Liver (tissue), 9 donors: ENCODE results near the gene ACOT6. TPM values are rescaled to one million over a fixed set of nuclear protein-coding genes. Genes with fewer than 3 reads are reported as not detected.

Experiments used
- DNase-seq: peaks from one replicate; pipeline ENCODE4 v3.0.0-alpha.2; 2017; ENCODE audit warnings: low spot score
- H3K27ac ChIP-seq, 2 donors: one replicate each; pipeline ENCODE4 v1.7.0; 2013; ENCODE audit warnings: inconsistent platforms in 2 of 2, low read length in 2 of 2, control low read depth in 1 of 2, low read depth in 1 of 2, mild to moderate bottlenecking in 1 of 2
- H3K27me3 ChIP-seq, 4 donors: one replicate each; pipeline versions ENCODE4 v1.6.1 to v1.7.0; 2013; ENCODE audit warnings: low read length in 3 of 4, inconsistent platforms in 1 of 4, mild to moderate bottlenecking in 1 of 4, moderate library complexity in 1 of 4; ENCODE audit not compliant: control insufficient read depth in 4 of 4, insufficient read depth in 4 of 4
- H3K36me3 ChIP-seq, 4 donors: one replicate each; pipeline versions ENCODE4 v1.6.1 to v1.7.0; 2013; ENCODE audit warnings: low read length in 3 of 4, mild to moderate bottlenecking in 3 of 4, low read depth in 1 of 4, moderate library complexity in 1 of 4; ENCODE audit not compliant: control insufficient read depth in 4 of 4, insufficient read depth in 3 of 4
- H3K4me1 ChIP-seq, 4 donors: one replicate each; pipeline versions ENCODE4 v1.6.1 to v1.7.0; 2013; ENCODE audit warnings: low read length in 3 of 4, mild to moderate bottlenecking in 3 of 4, moderate library complexity in 1 of 4; ENCODE audit not compliant: control insufficient read depth in 4 of 4, insufficient read depth in 4 of 4
- H3K4me3 ChIP-seq, 3 donors: one replicate each; pipeline versions ENCODE4 v1.6.1 to v1.7.0; 2013; ENCODE audit warnings: low read length in 3 of 3, control low read depth in 1 of 3, low read depth in 1 of 3, mild to moderate bottlenecking in 1 of 3
- H3K9ac ChIP-seq, 2 donors: one replicate each; pipeline ENCODE4 v1.7.0; 2013; ENCODE audit warnings: low read length in 2 of 2, mild to moderate bottlenecking in 2 of 2, moderate library complexity in 2 of 2, control low read depth in 1 of 2, low read depth in 1 of 2
- H3K9me3 ChIP-seq, 4 donors: one replicate each; pipeline versions ENCODE4 v1.6.1 to v1.7.0; 2013; ENCODE audit warnings: low read length in 3 of 4; ENCODE audit not compliant: control insufficient read depth in 4 of 4
- ATF3 ChIP-seq: IDR thresholded peaks from 2 replicates; pipeline ENCODE4 v1.6.1; 2016; ENCODE audit warnings: antibody characterized with exemption
- CTCF ChIP-seq: fragments of 150-350 bp; IDR thresholded peaks from 2 replicates; pipeline ENCODE4 v1.5.1; 2017; ENCODE audit warnings: improper control_type of control experiment, low read depth, low read length; ENCODE audit not compliant: missing input control
- EGR1 ChIP-seq, 2 donors: IDR thresholded peaks; 2 replicates each; pipeline ENCODE4 v1.6.1; 2016 to 2018; ENCODE audit warnings: antibody characterized with exemption in 2 of 2, low read depth in 2 of 2
- FOXA1 ChIP-seq: IDR thresholded peaks from 2 replicates; pipeline ENCODE4 v1.6.1; 2016; ENCODE audit warnings: antibody characterized with exemption
- FOXA2 ChIP-seq: IDR thresholded peaks from 2 replicates; pipeline ENCODE4 v1.6.1; 2016; ENCODE audit warnings: antibody characterized with exemption
- GABPA ChIP-seq, 2 donors: IDR thresholded peaks in 1 of 2; conservative IDR thresholded peaks in 1 of 2; 2 replicates each; pipeline ENCODE4 v1.6.1; 2016; ENCODE audit warnings: antibody characterized with exemption in 2 of 2, mild to moderate bottlenecking in 1 of 2, moderate library complexity in 1 of 2
- HNF4A ChIP-seq, 2 donors: conservative IDR thresholded peaks; 2 replicates each; pipeline ENCODE4 v1.6.1; 2016; ENCODE audit warnings: antibody characterized with exemption in 2 of 2, mild to moderate bottlenecking in 2 of 2
- HNF4G ChIP-seq: IDR thresholded peaks from 2 replicates; pipeline ENCODE4 v1.6.1; 2016; ENCODE audit warnings: antibody characterized with exemption
- JUND ChIP-seq, 2 donors: IDR thresholded peaks; 2 replicates each; pipeline ENCODE4 v1.6.1; 2016; ENCODE audit warnings: antibody characterized with exemption in 2 of 2
- NR2F2 ChIP-seq: IDR thresholded peaks from 2 replicates; pipeline ENCODE4 v1.6.1; 2016; ENCODE audit warnings: antibody characterized with exemption
- RAD21 ChIP-seq, 2 donors: IDR thresholded peaks; 2 replicates each; pipeline ENCODE4 v1.6.1; 2016; ENCODE audit warnings: antibody characterized with exemption in 2 of 2, mild to moderate bottlenecking in 2 of 2
- RXRA ChIP-seq, 2 donors: IDR thresholded peaks; 2 replicates each; pipeline ENCODE4 v1.6.1; 2017 to 2018; ENCODE audit warnings: antibody characterized with exemption in 2 of 2, mild to moderate bottlenecking in 1 of 2
- SP1 ChIP-seq: IDR thresholded peaks from 2 replicates; pipeline ENCODE4 v1.6.1; 2018; ENCODE audit warnings: antibody characterized with exemption, mild to moderate bottlenecking
- TAF1 ChIP-seq: conservative IDR thresholded peaks from 2 replicates; pipeline ENCODE4 v1.6.1; 2016; ENCODE audit warnings: antibody characterized with exemption, mild to moderate bottlenecking
- YY1 ChIP-seq: IDR thresholded peaks from 2 replicates; pipeline ENCODE4 v1.6.1; 2016; ENCODE audit warnings: antibody characterized with exemption, mild to moderate bottlenecking
- ZBTB33 ChIP-seq: IDR thresholded peaks from 2 replicates; pipeline ENCODE4 v1.6.1; 2016; ENCODE audit warnings: antibody characterized with exemption
- WGBS: extraction: QIAGEN DNeasy Blood & Tissue Kit; methylation state at CpG from one replicate; pipeline ENCODE4 v1.1.7; 2013; 5-methylcytosine and 5-hydroxymethylcytosine counted together
- polyA plus RNA-seq, 2 donors: library from polyadenylated mRNA; stranded (reverse) in 1 of 2; unstranded in 1 of 2; fragments of 200-250 nt in 1 of 2; fragments of >200 nt in 1 of 2; fragmentation: Nextera tagmentation in 1 of 2; extraction: Ambion mirVana in 1 of 2; gene quantifications; one replicate each; pipeline versions ENCODE4 v1.2.1 to v1.2.3, GENCODE V29; 2013 to 2015
- total RNA-seq, 2 donors: library from RNA; depleted of rRNA; stranded (reverse); fragments of >200 nt; gene quantifications; one replicate each; pipeline ENCODE4 v1.2.3, GENCODE V29; 2014
- TF ChIP-seq, protein P1 (sequence below): IDR thresholded peaks from 2 replicates; pipeline ENCODE4 v1.6.1; 2016; ENCODE audit warnings: antibody characterized with exemption, mild to moderate bottlenecking
- TF ChIP-seq, protein P2 (sequence below): IDR thresholded peaks from 2 replicates; pipeline ENCODE4 v1.6.1; 2016; ENCODE audit warnings: antibody characterized with exemption
- donor health status: healthy.
- donor health status: healthy.
- donor health status: healthy.
- donor health status: healthy.
- donor health status: healthy.

The ACOT6 gene
- total and polyA plus RNA-seq, 4 donors: 0.65 to 1.1 (median 1.1) TPM; not detected in 1

- Histone ChIP-seq H3K27ac (no peak overlapping the region), H3K36me3 (peaks cover 0 to 8% (median 5%) of the 10 kb centered on the region in 4 donors), H3K9ac (no peak overlapping the region), H3K9me3 (no peaks in the 10 kb centered on the region), H3K4me1 (peaks cover 0 to 3% (median 2%) of the 10 kb centered on the region in 4 donors), H3K4me3 (no peak overlapping the region), H3K27me3 (no peaks in the 10 kb centered on the region)
- TF ChIP-seq EGR1 (IDR thresholded peaks at IDR 0.05; ENCODE audit: low read depth in 2 of 2) (no peak), YY1 (no peak), TAF1 (no peak), RXRA (IDR thresholded peaks at IDR 0.05) (no peak), ATF3 (no peak), FOXA2 (no peak), JUND (IDR thresholded peaks at IDR 0.05) (no peak), SP1 (no peak), HNF4G (no peak)
- TF ChIP-seq, protein P1, sequence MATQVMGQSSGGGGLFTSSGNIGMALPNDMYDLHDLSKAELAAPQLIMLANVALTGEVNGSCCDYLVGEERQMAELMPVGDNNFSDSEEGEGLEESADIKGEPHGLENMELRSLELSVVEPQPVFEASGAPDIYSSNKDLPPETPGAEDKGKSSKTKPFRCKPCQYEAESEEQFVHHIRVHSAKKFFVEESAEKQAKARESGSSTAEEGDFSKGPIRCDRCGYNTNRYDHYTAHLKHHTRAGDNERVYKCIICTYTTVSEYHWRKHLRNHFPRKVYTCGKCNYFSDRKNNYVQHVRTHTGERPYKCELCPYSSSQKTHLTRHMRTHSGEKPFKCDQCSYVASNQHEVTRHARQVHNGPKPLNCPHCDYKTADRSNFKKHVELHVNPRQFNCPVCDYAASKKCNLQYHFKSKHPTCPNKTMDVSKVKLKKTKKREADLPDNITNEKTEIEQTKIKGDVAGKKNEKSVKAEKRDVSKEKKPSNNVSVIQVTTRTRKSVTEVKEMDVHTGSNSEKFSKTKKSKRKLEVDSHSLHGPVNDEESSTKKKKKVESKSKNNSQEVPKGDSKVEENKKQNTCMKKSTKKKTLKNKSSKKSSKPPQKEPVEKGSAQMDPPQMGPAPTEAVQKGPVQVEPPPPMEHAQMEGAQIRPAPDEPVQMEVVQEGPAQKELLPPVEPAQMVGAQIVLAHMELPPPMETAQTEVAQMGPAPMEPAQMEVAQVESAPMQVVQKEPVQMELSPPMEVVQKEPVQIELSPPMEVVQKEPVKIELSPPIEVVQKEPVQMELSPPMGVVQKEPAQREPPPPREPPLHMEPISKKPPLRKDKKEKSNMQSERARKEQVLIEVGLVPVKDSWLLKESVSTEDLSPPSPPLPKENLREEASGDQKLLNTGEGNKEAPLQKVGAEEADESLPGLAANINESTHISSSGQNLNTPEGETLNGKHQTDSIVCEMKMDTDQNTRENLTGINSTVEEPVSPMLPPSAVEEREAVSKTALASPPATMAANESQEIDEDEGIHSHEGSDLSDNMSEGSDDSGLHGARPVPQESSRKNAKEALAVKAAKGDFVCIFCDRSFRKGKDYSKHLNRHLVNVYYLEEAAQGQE: no peak
- TF ChIP-seq, protein P2, sequence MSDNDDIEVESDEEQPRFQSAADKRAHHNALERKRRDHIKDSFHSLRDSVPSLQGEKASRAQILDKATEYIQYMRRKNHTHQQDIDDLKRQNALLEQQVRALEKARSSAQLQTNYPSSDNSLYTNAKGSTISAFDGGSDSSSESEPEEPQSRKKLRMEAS: no peak
- WGBS: 83% methylated on average over 9 of the region's 9 CpGs
- DNase-seq: no peak
Observed at GRCh38 chr14:73594491-73594890, 17.8 kb upstream of the ACOT6 start.

GRCh38 chr14:73599499-73599898, 12.8 kb upstream of the ACOT6 start:
- Histone ChIP-seq H3K27me3 (no peaks in the 10 kb centered on the region), H3K4me1 (no peaks in the 10 kb centered on the region), H3K4me3 (no peak overlapping the region), H3K36me3 (peaks cover 0 to 8% (median 5%) of the 10 kb centered on the region in 4 donors), H3K9me3 (no peaks in the 10 kb centered on the region), H3K9ac (no peak overlapping the region), H3K27ac (no peak overlapping the region)
- no peak for TF ChIP-seq HNF4A (conservative IDR thresholded peaks at IDR 0.05)
- TF ChIP-seq, protein P2: no peak
- TF ChIP-seq SP1: no peak
- TF ChIP-seq ZBTB33: no peak
- TF ChIP-seq, protein P1: no peak
- no peak for TF ChIP-seq RXRA (IDR thresholded peaks at IDR 0.05)
- no peak for TF ChIP-seq JUND (IDR thresholded peaks at IDR 0.05)
- TF ChIP-seq FOXA2: no peak
- no peak for TF ChIP-seq TAF1
- TF ChIP-seq GABPA (IDR thresholded peaks at IDR 0.05 in 1 of 2, conservative IDR thresholded peaks at IDR 0.05 in 1 of 2): no peak
- TF ChIP-seq HNF4G: no peak
- no peak for TF ChIP-seq ATF3
- no peak for TF ChIP-seq EGR1 (IDR thresholded peaks at IDR 0.05; ENCODE audit: low read depth in 2 of 2)
- no peak for TF ChIP-seq RAD21 (IDR thresholded peaks at IDR 0.05)
- TF ChIP-seq NR2F2: no peak
- TF ChIP-seq CTCF: no peak
- TF ChIP-seq FOXA1: no peak
- DNase-seq: no peak
